Spleen (tissue), 7 donors: Measurements from ENCODE around the gene OR52D1.

Experiments used
- CTCF ChIP-seq, 11 experiments: fragments of 200-600 bp in 7 of 11; fragments of 450-650 bp in 4 of 11; sonication (generic) in 4 of 11; IDR thresholded peaks in 8 of 11; conservative IDR thresholded peaks in 3 of 11; 1 replicate in 7 of 11; 2 replicates in 4 of 11; pipeline versions ENCODE4 v1.4.0 to v1.8.0; 2016 to 2021; ENCODE audit warnings: antibody characterized with exemption in 11 of 11, inconsistent platforms in 4 of 11, mild to moderate bottlenecking in 1 of 11
- POLR2A ChIP-seq, 3 donors: fragments of 450-650 bp; IDR thresholded peaks; one replicate each; pipeline ENCODE4 v1.5.1; 2017; ENCODE audit warnings: antibody characterized with exemption in 3 of 3, mild to moderate bottlenecking in 1 of 3
- POLR2AphosphoS5 ChIP-seq, 3 donors: sonication (generic); formaldehyde crosslinking; IDR thresholded peaks; one replicate each; pipeline ENCODE4 v1.5.1; 2017; ENCODE audit warnings: antibody characterized with exemption in 3 of 3
- donor health status: DM: no; HTN: no; CAD: no; lungs with moderate emphysema.
- donor health status: DM: no; HTN: no; CAD: no.
- donor health status: DM: no; HTN: no; CAD: no.

GRCh38 chr11:5488798-5489399 lies 414 bp downstream of the OR52D1 start:
- TF ChIP-seq CTCF (IDR thresholded peaks at IDR 0.05 in 8 of 11, conservative IDR thresholded peaks at IDR 0.05 in 3 of 11) (no peak), POLR2A (IDR thresholded peaks at IDR 0.05) (no peak), POLR2AphosphoS5 (IDR thresholded peaks at IDR 0.05) (no peak)
